Endometrial microvascular endothelial cells (primary cell): ENCODE measurements around the gene SLC29A3. TPM values are rescaled to one million over a fixed set of nuclear protein-coding genes. Genes with fewer than 3 reads are reported as not detected.
"Not testable (repeated sequence)": the region's sequence is repeated elsewhere in the genome, so short reads cannot be mapped to it uniquely, and the experiment has no call there.

Source experiments
- in situ Hi-C: cut with HindIII; loops from 2 replicates; pipeline ENCODE4 v1.10.0; 2017; ENCODE audit warnings: low sequenced_read_pairs, low pct_unique_long_range_greater_than_20kb; ENCODE audit errors: inconsistent ontology term
- total RNA-seq: library from RNA; depleted of rRNA; stranded (reverse); fragments of >200 nt; gene quantifications from one replicate; pipeline ENCODE4 v1.2.3, GENCODE V29; 2015; ENCODE audit errors: inconsistent ontology term

SLC29A3 gene
- 2.1 TPM for total RNA-seq

GRCh38 chr10:71319042-71319799 lies at the start of gene SLC29A3:
SLC29A3 (plus strand) TSS chr10:71319259; CDS start chr10:71319310, 51 bp downstream.
- in situ Hi-C loops: no loop called here

GRCh38 chr10:71269301-71270288 lies 49.5 kb upstream of the SLC29A3 start:
- in situ Hi-C loops: no loop called here

GRCh38 chr10:71270301-71271220 lies 48.5 kb upstream of the SLC29A3 start:
- in situ Hi-C loops: no loop called here

GRCh38 chr10:71271662-71272055 lies 47.4 kb upstream of the SLC29A3 start:
- in situ Hi-C loops: no loop called here

GRCh38 chr10:71272056-71272771 lies 46.8 kb upstream of the SLC29A3 start:
- in situ Hi-C loops: no loop called here

- in situ Hi-C loops: not testable (repeated sequence)
These were observed 46.1 kb upstream of the SLC29A3 start for GRCh38 chr10:71272974-71273373.

GRCh38 chr10:71273506-71273905 lies 45.6 kb upstream of the SLC29A3 start:
- in situ Hi-C loops: no loop called here

GRCh38 chr10:71274901-71275796 lies 43.9 kb upstream of the SLC29A3 start:
- in situ Hi-C loops: no loop called here

- in situ Hi-C loops: no loop called here
These were observed 42.2 kb upstream of the SLC29A3 start for GRCh38 chr10:71276873-71277272.

- in situ Hi-C loops: no loop called here
These were observed 41.0 kb upstream of the SLC29A3 start for GRCh38 chr10:71277914-71278665.

GRCh38 chr10:71278691-71279588 lies 40.1 kb upstream of the SLC29A3 start:
- in situ Hi-C loops: no loop called here

- in situ Hi-C loops: no loop called here
These were observed 39.4 kb upstream of the SLC29A3 start for GRCh38 chr10:71279590-71280170.

- in situ Hi-C loops: no loop called here
These were observed 38.8 kb upstream of the SLC29A3 start for GRCh38 chr10:71280216-71280615.

- in situ Hi-C loops: no loop called here
These were observed 38.2 kb upstream of the SLC29A3 start for GRCh38 chr10:71280825-71281224.

GRCh38 chr10:71281646-71282322 lies 37.3 kb upstream of the SLC29A3 start:
- in situ Hi-C loops: no loop called here
